WTC11 (cell line): ENCODE data around the gene LRP3. TPM values are rescaled to one million over a fixed set of nuclear protein-coding genes. Genes with fewer than 3 reads are reported as not detected.

Experiments used
- ATAC-seq: fragments of 200-7000 bp; cut with Tn5 transposase; 2 replicates; pipeline ENCODE4 v1.10.0; 2021; ENCODE audit warnings: mild to moderate bottlenecking, moderate library complexity
- CTCF ChIA-PET: fragments of 300-600 bp; sonication (Branson Sonifier 250); formaldehyde crosslinking; loops from one replicate; lab custom pipeline; 2021; ENCODE audit warnings: antibody characterized with exemption; lab: Charles Lee
- POLR2A ChIA-PET: fragments of 350-600 bp; sonication (Branson Sonifier 250); formaldehyde crosslinking; loops from one replicate; lab custom pipeline; 2021; ENCODE audit warnings: antibody characterized with exemption; lab: Charles Lee
- DNase-seq: peaks from one replicate; pipeline ENCODE4 v3.0.0; 2021; ENCODE audit warnings: low spot score
- H3K27ac Mint-ChIP-seq: 2 replicates; pipeline ENCODE4 v1.8.0; 2021; ENCODE audit warnings: mixed read lengths
- H3K27me3 Mint-ChIP-seq: 2 replicates; pipeline ENCODE4 v1.8.0; 2021; ENCODE audit warnings: low read depth, mild to moderate bottlenecking, moderate library complexity, mixed read lengths
- H3K36me3 Mint-ChIP-seq: 2 replicates; pipeline ENCODE4 v1.8.0; 2021; ENCODE audit warnings: mixed read lengths
- H3K4me1 Mint-ChIP-seq: 2 replicates; pipeline ENCODE4 v1.8.0; 2022; ENCODE audit warnings: mixed read lengths
- H3K4me3 Mint-ChIP-seq: 2 replicates; pipeline ENCODE4 v1.8.0; 2021; ENCODE audit warnings: mild to moderate bottlenecking, moderate library complexity, mixed read lengths
- H3K9me3 Mint-ChIP-seq: 2 replicates; pipeline ENCODE4 v1.8.0; 2021; ENCODE audit warnings: mixed read lengths
- CDX4 ChIP-seq: fragments of 250-450 bp; sonication (Bioruptor Pico); IDR thresholded peaks from 2 replicates; pipeline ENCODE4 v1.9.0; 2021; ENCODE audit warnings: moderate library complexity, mild to moderate bottlenecking, inconsistent platforms, borderline replicate concordance
- ELF4 ChIP-seq: sonication (generic); formaldehyde crosslinking; IDR thresholded peaks from 2 replicates; pipeline ENCODE4 v1.8.1; 2022; ENCODE audit warnings: low read depth, mild to moderate bottlenecking, moderate library complexity, missing genetic modification reagents
- FOXP1 ChIP-seq: sonication (generic); formaldehyde crosslinking; IDR thresholded peaks from 2 replicates; pipeline ENCODE4 v1.8.0; 2022; ENCODE audit warnings: missing genetic modification reagents, mild to moderate bottlenecking, moderate library complexity, borderline replicate concordance
- MXD4 ChIP-seq: fragments of 250-450 bp; sonication (Bioruptor Pico); IDR thresholded peaks from 2 replicates; pipeline ENCODE4 v1.8.0; 2021; ENCODE audit warnings: mild to moderate bottlenecking, moderate library complexity, borderline replicate concordance
- NFATC4 ChIP-seq: fragments of 250-450 bp; sonication (Bioruptor Pico); IDR thresholded peaks from 2 replicates; pipeline ENCODE4 v1.9.0; 2021; ENCODE audit warnings: mild to moderate bottlenecking
- NR2C2 ChIP-seq: sonication (generic); formaldehyde crosslinking; IDR thresholded peaks from 2 replicates; pipeline ENCODE4 v1.8.0; 2022; ENCODE audit warnings: mild to moderate bottlenecking, missing genetic modification reagents
- RORB ChIP-seq: fragments of 250-450 bp; sonication (Bioruptor Pico); IDR thresholded peaks from 2 replicates; pipeline ENCODE4 v1.9.0; 2021; ENCODE audit warnings: mild to moderate bottlenecking
- SP1 ChIP-seq: sonication (generic); formaldehyde crosslinking; conservative IDR thresholded peaks from 2 replicates; pipeline ENCODE4 v1.8.1; 2022; ENCODE audit warnings: missing genetic modification reagents
- TEAD1 ChIP-seq: sonication (generic); formaldehyde crosslinking; IDR thresholded peaks from 2 replicates; pipeline ENCODE4 v1.8.0; 2022; ENCODE audit warnings: mild to moderate bottlenecking, missing genetic modification reagents
- TP53 ChIP-seq: sonication (generic); formaldehyde crosslinking; IDR thresholded peaks from 2 replicates; pipeline ENCODE4 v1.8.1; 2023; ENCODE audit warnings: mild to moderate bottlenecking, missing genetic modification reagents
- USF2 ChIP-seq: sonication (generic); formaldehyde crosslinking; IDR thresholded peaks from 2 replicates; pipeline ENCODE4 v1.8.1; 2023; ENCODE audit warnings: mild to moderate bottlenecking, missing genetic modification reagents, moderate library complexity
- ZBTB21 ChIP-seq: sonication (generic); formaldehyde crosslinking; IDR thresholded peaks from 2 replicates; pipeline ENCODE4 v1.8.1; 2023; ENCODE audit warnings: mild to moderate bottlenecking, missing genetic modification reagents, borderline replicate concordance
- ZNF121 ChIP-seq: sonication (generic); formaldehyde crosslinking; IDR thresholded peaks from 2 replicates; pipeline ENCODE4 v1.8.0; 2023; ENCODE audit warnings: missing genetic modification reagents
- ZNF232 ChIP-seq: sonication (generic); formaldehyde crosslinking; IDR thresholded peaks from 2 replicates; pipeline ENCODE4 v1.8.0; 2022; ENCODE audit warnings: mild to moderate bottlenecking, missing genetic modification reagents
- ZNF281 ChIP-seq: sonication (generic); formaldehyde crosslinking; IDR thresholded peaks from 2 replicates; pipeline ENCODE4 v1.8.0; 2023; ENCODE audit warnings: mild to moderate bottlenecking, missing genetic modification reagents
- ZNF416 ChIP-seq: fragments of 250-450 bp; sonication (Bioruptor Pico); IDR thresholded peaks from 2 replicates; pipeline ENCODE4 v1.9.0; 2021; ENCODE audit warnings: mild to moderate bottlenecking, inconsistent platforms
- total RNA-seq: library from RNA; stranded (reverse); gene quantifications from 3 replicates; pipeline ENCODE4 v1.2.3, GENCODE V29; 2021
- TF ChIP-seq, protein P1 (sequence below): sonication (generic); formaldehyde crosslinking; IDR thresholded peaks from 2 replicates; pipeline ENCODE4 v1.8.1; 2022; ENCODE audit warnings: low read depth, missing genetic modification reagents, borderline replicate concordance
- TF ChIP-seq, protein P2 (sequence below): fragments of 250-450 bp; sonication (Bioruptor Pico); IDR thresholded peaks from 2 replicates; pipeline ENCODE4 v1.9.0; 2021; ENCODE audit warnings: mild to moderate bottlenecking
- TF ChIP-seq, protein P3 (sequence below): fragments of 200-600 bp; IDR thresholded peaks from 2 replicates; pipeline ENCODE4 v1.8.0; 2022; ENCODE audit warnings: antibody characterized with exemption
- TF ChIP-seq, protein P4 (sequence below): sonication (generic); formaldehyde crosslinking; IDR thresholded peaks from 2 replicates; pipeline ENCODE4 v1.8.0; 2022; ENCODE audit warnings: mild to moderate bottlenecking, missing genetic modification reagents
- TF ChIP-seq, protein P5 (sequence below): sonication (generic); formaldehyde crosslinking; IDR thresholded peaks from 2 replicates; pipeline ENCODE4 v1.8.1; 2023; ENCODE audit warnings: mild to moderate bottlenecking, missing genetic modification reagents, moderate library complexity

The LRP3 gene
- total RNA-seq, 1 experiment from 2014 or later: 47.0 TPM

DNA sequence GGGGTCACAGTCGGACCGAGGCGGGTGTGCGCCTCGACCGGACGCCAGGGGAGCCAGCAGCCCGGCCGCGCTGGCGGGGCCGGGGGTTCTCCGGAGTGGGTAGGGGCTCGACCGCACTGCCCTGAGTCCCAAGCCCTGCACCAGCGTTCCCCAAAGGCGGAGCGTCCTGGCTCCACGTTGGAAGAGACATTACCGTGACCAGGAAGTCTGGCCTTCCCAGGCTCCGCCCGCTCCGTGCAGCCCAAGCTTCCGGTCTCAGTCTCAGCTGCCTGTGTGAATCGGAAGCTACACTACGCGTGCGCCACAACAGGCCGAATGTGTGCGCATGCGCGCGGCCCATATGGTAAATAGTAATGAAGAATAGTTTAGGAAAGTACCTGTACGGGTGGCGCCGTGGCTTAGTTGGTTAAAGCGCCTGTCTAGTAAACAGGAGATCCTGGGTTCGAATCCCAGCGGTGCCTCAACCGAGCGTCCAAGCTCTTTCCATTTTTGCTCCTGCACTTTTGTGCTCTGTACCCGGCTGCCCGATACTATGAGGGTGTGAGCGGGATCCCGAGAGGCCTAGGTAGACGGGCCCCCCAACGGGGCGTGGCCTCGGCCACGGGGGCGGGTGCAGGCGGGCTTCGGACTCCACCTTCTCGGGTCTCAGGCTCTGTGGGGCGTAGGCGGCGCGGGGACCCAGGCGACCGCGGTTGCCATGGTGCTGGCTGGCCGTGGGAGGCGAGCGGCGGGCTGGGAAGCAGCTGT, 17.3 kb upstream of the LRP3 start (continued):
- TF ChIP-seq, protein P1, sequence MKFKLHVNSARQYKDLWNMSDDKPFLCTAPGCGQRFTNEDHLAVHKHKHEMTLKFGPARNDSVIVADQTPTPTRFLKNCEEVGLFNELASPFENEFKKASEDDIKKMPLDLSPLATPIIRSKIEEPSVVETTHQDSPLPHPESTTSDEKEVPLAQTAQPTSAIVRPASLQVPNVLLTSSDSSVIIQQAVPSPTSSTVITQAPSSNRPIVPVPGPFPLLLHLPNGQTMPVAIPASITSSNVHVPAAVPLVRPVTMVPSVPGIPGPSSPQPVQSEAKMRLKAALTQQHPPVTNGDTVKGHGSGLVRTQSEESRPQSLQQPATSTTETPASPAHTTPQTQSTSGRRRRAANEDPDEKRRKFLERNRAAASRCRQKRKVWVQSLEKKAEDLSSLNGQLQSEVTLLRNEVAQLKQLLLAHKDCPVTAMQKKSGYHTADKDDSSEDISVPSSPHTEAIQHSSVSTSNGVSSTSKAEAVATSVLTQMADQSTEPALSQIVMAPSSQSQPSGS: no peak
- no peak for TF ChIP-seq USF2 (CRISPR knock-in tag)
- TF ChIP-seq ZNF232: peak; percentile 53; the same call in 1 of the 2 replicates
- peak; percentile 70; the same call in 1 of the 2 replicates for TF ChIP-seq TP53 (CRISPR knock-in tag)
- TF ChIP-seq ZBTB21 (CRISPR knock-in tag): peak; percentile 50; the same call in 1 of the 2 replicates
- TF ChIP-seq RORB (CRISPR knock-in tag): no peak
- TF ChIP-seq, protein P2, sequence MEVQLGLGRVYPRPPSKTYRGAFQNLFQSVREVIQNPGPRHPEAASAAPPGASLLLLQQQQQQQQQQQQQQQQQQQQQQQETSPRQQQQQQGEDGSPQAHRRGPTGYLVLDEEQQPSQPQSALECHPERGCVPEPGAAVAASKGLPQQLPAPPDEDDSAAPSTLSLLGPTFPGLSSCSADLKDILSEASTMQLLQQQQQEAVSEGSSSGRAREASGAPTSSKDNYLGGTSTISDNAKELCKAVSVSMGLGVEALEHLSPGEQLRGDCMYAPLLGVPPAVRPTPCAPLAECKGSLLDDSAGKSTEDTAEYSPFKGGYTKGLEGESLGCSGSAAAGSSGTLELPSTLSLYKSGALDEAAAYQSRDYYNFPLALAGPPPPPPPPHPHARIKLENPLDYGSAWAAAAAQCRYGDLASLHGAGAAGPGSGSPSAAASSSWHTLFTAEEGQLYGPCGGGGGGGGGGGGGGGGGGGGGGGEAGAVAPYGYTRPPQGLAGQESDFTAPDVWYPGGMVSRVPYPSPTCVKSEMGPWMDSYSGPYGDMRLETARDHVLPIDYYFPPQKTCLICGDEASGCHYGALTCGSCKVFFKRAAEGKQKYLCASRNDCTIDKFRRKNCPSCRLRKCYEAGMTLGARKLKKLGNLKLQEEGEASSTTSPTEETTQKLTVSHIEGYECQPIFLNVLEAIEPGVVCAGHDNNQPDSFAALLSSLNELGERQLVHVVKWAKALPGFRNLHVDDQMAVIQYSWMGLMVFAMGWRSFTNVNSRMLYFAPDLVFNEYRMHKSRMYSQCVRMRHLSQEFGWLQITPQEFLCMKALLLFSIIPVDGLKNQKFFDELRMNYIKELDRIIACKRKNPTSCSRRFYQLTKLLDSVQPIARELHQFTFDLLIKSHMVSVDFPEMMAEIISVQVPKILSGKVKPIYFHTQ: no peak
- TF ChIP-seq SP1: peak; percentile 56
- no peak for TF ChIP-seq ZNF121 (CRISPR knock-in tag)

DNA sequence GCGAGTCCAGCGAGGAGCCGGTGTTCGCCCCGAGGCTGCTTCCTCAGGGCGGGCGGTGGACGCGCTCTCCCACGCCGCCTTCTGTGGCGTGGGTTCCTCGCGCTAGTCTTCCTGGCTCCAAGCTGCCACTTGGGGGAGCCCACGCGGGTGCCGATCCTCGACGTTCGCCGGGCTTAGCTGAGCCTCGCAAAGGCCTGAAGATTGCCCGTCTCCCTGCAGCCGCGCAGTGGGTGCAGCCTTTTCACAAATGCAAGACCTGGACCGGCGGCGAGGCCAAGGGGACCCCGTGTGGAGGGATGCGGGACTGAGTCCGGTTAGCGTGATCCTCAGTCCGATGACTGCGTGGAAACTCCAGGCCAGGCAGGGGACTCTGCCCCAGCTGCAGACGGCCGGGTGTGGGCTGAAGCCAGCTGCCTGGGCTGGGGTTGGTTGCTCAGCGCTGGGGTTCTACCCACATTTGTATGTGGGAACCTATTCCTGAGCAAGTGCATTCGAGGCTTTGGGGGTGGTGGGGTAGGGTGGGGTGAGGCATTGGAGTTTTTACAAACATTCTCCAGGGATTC, 16.6 kb upstream of the LRP3 start:
- H3K4me3 Mint-ChIP-seq: peak overlapping the region; percentile 91
- peak; percentile 1 for ATAC-seq
- H3K27ac Mint-ChIP-seq: no peak overlapping the region
- H3K36me3 Mint-ChIP-seq: no peaks in the 10 kb centered on the region
- peaks cover 20% of the 10 kb centered on the region for H3K4me1 Mint-ChIP-seq
- DNase-seq: peak; percentile 64
- ChIA-PET POLR2A (interaction anchor here (1.0 to 1.3 kb wide), 2 partner anchors 46 to 501 kb away, joined by 3 read pairs; no protein-coding TSS in a partner anchor), CTCF (interaction anchor here (0.8 to 3.5 kb wide), 19 partner anchors 9 to 502 kb away, joined by 3 to 19 read pairs (median 5); partner anchors contain the start of genes ANKRD27, RGS9BP and WDR88)
- H3K9me3 Mint-ChIP-seq: no peaks in the 10 kb centered on the region
- peaks cover 15% of the 10 kb centered on the region for H3K27me3 Mint-ChIP-seq
- no peak for TF ChIP-seq TEAD1
- TF ChIP-seq NFATC4 (CRISPR knock-in tag): peak; percentile 56; the same call in 1 of the 2 replicates
- 0 out of 2 replicates have a peak, but pooled peaks have one; percentile 68 for TF ChIP-seq ZNF416 (CRISPR knock-in tag)
- TF ChIP-seq, protein P3, sequence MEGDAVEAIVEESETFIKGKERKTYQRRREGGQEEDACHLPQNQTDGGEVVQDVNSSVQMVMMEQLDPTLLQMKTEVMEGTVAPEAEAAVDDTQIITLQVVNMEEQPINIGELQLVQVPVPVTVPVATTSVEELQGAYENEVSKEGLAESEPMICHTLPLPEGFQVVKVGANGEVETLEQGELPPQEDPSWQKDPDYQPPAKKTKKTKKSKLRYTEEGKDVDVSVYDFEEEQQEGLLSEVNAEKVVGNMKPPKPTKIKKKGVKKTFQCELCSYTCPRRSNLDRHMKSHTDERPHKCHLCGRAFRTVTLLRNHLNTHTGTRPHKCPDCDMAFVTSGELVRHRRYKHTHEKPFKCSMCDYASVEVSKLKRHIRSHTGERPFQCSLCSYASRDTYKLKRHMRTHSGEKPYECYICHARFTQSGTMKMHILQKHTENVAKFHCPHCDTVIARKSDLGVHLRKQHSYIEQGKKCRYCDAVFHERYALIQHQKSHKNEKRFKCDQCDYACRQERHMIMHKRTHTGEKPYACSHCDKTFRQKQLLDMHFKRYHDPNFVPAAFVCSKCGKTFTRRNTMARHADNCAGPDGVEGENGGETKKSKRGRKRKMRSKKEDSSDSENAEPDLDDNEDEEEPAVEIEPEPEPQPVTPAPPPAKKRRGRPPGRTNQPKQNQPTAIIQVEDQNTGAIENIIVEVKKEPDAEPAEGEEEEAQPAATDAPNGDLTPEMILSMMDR: 0 out of 2 replicates have a peak, but pooled peaks have one; percentile 15
- TF ChIP-seq ELF4 (CRISPR knock-in tag): no peak
- no peak for TF ChIP-seq MXD4 (CRISPR knock-in tag)
- no peak for TF ChIP-seq NR2C2 (CRISPR knock-in tag)
- TF ChIP-seq ZNF121 (CRISPR knock-in tag): 0 out of 2 replicates have a peak, but pooled peaks have one; percentile 34
- TF ChIP-seq, protein P4, sequence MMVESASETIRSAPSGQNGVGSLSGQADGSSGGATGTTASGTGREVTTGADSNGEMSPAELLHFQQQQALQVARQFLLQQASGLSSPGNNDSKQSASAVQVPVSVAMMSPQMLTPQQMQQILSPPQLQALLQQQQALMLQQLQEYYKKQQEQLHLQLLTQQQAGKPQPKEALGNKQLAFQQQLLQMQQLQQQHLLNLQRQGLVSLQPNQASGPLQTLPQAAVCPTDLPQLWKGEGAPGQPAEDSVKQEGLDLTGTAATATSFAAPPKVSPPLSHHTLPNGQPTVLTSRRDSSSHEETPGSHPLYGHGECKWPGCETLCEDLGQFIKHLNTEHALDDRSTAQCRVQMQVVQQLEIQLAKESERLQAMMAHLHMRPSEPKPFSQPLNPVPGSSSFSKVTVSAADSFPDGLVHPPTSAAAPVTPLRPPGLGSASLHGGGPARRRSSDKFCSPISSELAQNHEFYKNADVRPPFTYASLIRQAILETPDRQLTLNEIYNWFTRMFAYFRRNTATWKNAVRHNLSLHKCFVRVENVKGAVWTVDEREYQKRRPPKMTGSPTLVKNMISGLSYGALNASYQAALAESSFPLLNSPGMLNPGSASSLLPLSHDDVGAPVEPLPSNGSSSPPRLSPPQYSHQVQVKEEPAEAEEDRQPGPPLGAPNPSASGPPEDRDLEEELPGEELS: peak; percentile 20; the same call in 1 of the 2 replicates
- TF ChIP-seq CDX4 (CRISPR knock-in tag): no peak
- no peak for TF ChIP-seq FOXP1 (CRISPR knock-in tag)
- TF ChIP-seq, protein P5, sequence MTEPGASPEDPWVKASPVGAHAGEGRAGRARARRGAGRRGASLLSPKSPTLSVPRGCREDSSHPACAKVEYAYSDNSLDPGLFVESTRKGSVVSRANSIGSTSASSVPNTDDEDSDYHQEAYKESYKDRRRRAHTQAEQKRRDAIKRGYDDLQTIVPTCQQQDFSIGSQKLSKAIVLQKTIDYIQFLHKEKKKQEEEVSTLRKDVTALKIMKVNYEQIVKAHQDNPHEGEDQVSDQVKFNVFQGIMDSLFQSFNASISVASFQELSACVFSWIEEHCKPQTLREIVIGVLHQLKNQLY (CRISPR knock-in tag): 0 out of 2 replicates have a peak, but pooled peaks have one; percentile 56
- 0 out of 2 replicates have a peak, but pooled peaks have one; percentile 23 for TF ChIP-seq ZNF281 (CRISPR knock-in tag)
